Left lung (tissue), 10 donors: Measurements from ENCODE around the gene FBXO17. TPM values are rescaled to one million over a fixed set of nuclear protein-coding genes. Genes with fewer than 3 reads are reported as not detected.

ENCODE experiments used
- ATAC-seq: fragments of 200-7000 bp; cut with Tn5 transposase; one replicate; pipeline ENCODE4 v1.9.1; 2020; ENCODE audit warnings: moderate library complexity
- DNase-seq, 4 donors: peaks; one replicate each; pipeline ENCODE4 v3.0.0-alpha.2; 2013 to 2020
- H3K27ac ChIP-seq, 2 donors: fragments of 200-600 bp; sonication (generic) in 1 of 2; one replicate each; pipeline versions ENCODE4 v1.5.0 to v1.8.0; 2020 to 2021
- H3K27me3 ChIP-seq, 2 donors: fragments of 200-600 bp; sonication (generic) in 1 of 2; one replicate each; pipeline versions ENCODE4 v1.5.0 to v1.8.0; 2020 to 2021
- H3K36me3 ChIP-seq, 2 donors: fragments of 200-600 bp; sonication (generic) in 1 of 2; one replicate each; pipeline versions ENCODE4 v1.5.0 to v1.8.0; 2020 to 2021
- H3K4me1 ChIP-seq, 2 donors: fragments of 200-600 bp; one replicate each; pipeline ENCODE4 v1.8.0; 2021
- H3K4me3 ChIP-seq, 2 donors: fragments of 200-600 bp; sonication (generic) in 1 of 2; one replicate each; pipeline versions ENCODE4 v1.5.0 to v1.8.0; 2020 to 2021; ENCODE audit warnings: mild to moderate bottlenecking in 1 of 2
- H3K9me3 ChIP-seq, 2 donors: fragments of 200-600 bp; sonication (generic) in 1 of 2; one replicate each; pipeline versions ENCODE4 v1.5.0 to v1.8.0; 2020 to 2021
- intact Hi-C, 2 donors: fragments of 100-400 bp; cut with DNase I; formaldehyde crosslinking; loops; one replicate each; pipeline versions ENCODE4 v1.11.2 to v1.14.2; 2022
- polyA plus RNA-seq, 6 donors: library from polyadenylated mRNA; unstranded; fragments of 120-200 nt; gene quantifications; one replicate each; pipeline ENCODE4 v1.2.1, GENCODE V29; 2013; ENCODE audit not compliant: insufficient read length in 6 of 6
- total RNA-seq, 2 donors: library from RNA; stranded (reverse); fragmentation: NEBNext Ultra II Directional; extraction: Animal tissue kit (Norgen Biotek cat#: 25700); gene quantifications; one replicate each; pipeline ENCODE4 v1.2.1, GENCODE V29; 2021
- TF ChIP-seq, protein P1 (sequence below), 2 donors: fragments of 200-600 bp; sonication (generic) in 1 of 2; IDR thresholded peaks; one replicate each; pipeline versions ENCODE4 v1.5.0 to v1.8.0; 2021; ENCODE audit warnings: antibody characterized with exemption in 2 of 2
- donor health status: DM: no; HTN: yes; CAD: no.
- donor health status: DM: no; HTN: no; CAD: no.

Gene FBXO17
- total and polyA plus RNA-seq, 8 donors, result 7.1 to 50.3 (median 42.4) TPM

DNA sequence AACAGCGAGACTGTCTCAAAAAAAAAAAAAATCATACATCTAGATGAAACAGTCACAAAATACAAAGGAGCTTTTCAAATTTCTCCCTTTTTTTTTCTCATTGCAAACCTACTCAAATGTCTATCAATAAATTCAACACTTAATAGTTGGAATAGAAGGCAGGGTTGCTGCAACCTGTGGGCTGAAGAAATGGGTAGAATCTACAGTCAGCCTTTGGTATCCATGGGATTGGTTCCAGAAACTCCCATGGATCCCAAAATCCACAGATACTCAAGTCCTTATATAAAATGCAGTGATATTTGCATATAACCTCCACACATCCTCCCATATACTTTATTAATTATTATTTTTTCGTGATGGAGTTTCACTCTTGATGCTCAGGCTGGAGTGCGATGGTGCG, 42.1 kb upstream of the FBXO17 start:
- intact Hi-C loops, result no loop called here
- Histone ChIP-seq H3K4me3 (no peak overlapping the region), H3K36me3 (no peaks in the 10 kb centered on the region), H3K9me3 (no peaks in the 10 kb centered on the region), H3K27me3 (no peaks in the 10 kb centered on the region), H3K4me1 (no peaks in the 10 kb centered on the region), H3K27ac (no peak overlapping the region)
- no peak for ATAC-seq
- TF ChIP-seq, protein P1, sequence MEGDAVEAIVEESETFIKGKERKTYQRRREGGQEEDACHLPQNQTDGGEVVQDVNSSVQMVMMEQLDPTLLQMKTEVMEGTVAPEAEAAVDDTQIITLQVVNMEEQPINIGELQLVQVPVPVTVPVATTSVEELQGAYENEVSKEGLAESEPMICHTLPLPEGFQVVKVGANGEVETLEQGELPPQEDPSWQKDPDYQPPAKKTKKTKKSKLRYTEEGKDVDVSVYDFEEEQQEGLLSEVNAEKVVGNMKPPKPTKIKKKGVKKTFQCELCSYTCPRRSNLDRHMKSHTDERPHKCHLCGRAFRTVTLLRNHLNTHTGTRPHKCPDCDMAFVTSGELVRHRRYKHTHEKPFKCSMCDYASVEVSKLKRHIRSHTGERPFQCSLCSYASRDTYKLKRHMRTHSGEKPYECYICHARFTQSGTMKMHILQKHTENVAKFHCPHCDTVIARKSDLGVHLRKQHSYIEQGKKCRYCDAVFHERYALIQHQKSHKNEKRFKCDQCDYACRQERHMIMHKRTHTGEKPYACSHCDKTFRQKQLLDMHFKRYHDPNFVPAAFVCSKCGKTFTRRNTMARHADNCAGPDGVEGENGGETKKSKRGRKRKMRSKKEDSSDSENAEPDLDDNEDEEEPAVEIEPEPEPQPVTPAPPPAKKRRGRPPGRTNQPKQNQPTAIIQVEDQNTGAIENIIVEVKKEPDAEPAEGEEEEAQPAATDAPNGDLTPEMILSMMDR (IDR thresholded peaks at IDR 0.05), result no peak
- DNase-seq, result no peak

DNA sequence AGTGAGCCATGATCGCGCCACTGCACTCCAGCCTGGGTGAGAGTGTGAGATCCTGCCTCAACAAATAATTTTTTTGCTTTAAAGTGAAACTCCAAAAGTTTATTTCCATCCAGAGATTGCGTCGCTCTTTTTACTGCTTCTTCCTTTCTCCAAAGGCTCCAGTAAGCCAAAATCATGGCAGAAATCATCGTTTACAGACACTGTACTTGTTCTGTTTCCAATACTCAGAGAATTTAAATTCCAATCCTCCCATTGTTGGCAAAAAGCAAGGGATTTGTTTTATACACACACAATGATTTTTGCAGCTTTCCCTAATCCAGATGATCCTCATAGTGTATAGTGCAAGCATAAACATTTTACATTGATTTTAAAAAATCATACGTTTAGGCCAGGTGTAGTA, 41.5 kb upstream of the FBXO17 start:
- intact Hi-C loops, result no loop called here
- ATAC-seq, result no peak

DNA sequence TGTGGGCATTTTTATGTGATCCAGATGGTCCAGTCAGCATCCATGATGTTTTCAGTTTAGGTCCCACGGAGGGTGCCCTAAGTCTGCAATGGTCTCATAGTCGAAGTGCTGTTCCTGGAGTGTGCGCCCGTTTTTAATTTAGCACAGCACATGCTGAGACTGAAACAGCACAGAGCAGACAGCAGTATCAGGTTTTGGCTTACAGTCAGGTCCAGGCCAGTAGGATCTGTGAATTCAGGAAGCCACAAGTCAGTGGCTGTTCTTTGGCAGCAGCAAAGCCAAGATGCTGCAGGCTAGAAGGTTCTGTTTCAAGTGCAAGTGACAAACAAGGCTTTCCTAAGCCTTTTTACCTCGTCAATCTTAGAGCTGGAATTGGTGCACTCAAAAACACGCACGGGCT, 38.5 kb upstream of the FBXO17 start:
- ATAC-seq (no peak), DNase-seq (no peak)
- H3K9me3 ChIP-seq, result no peaks in the 10 kb centered on the region
- no peaks in the 10 kb centered on the region for H3K36me3 ChIP-seq
- H3K4me1 ChIP-seq, result no peaks in the 10 kb centered on the region
- no peaks in the 10 kb centered on the region for H3K27me3 ChIP-seq
- TF ChIP-seq, protein P1 (IDR thresholded peaks at IDR 0.05), result no peak
- intact Hi-C loops, result no loop called here
- H3K4me3 ChIP-seq, result no peak overlapping the region
- H3K27ac ChIP-seq, result no peak overlapping the region

More for the DNA sequence above, 41.5 kb upstream of the FBXO17 start:
- DNase-seq, result no peak
- H3K9me3 ChIP-seq, result no peaks in the 10 kb centered on the region
- H3K27ac ChIP-seq, result no peak overlapping the region
- no peaks in the 10 kb centered on the region for H3K4me1 ChIP-seq
- TF ChIP-seq, protein P1 (IDR thresholded peaks at IDR 0.05), result no peak
- no peak overlapping the region for H3K4me3 ChIP-seq
- no peaks in the 10 kb centered on the region for H3K27me3 ChIP-seq
- H3K36me3 ChIP-seq, result no peaks in the 10 kb centered on the region

DNA sequence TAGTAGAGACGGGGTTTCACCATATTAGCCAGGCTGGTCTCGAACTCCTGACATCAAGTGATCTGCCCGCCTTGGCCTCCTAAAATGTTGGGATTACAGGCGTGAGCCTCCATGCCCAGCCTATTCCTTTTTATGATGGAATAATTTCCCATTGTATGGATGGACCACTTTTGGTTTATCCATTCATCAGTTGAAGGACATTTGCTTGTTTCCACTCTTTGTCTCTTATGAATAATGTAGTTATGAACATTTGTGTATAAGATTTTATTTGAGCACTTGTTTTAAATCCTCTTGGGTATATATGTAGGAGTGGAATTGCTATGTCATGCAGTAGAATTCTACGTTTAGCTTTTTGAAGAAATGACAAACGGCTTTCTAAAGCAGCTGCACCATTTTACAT, 33.5 kb upstream of the FBXO17 start:
- no peaks in the 10 kb centered on the region for H3K9me3 ChIP-seq
- intact Hi-C loops, result no loop called here
- H3K4me3 ChIP-seq, result no peak overlapping the region
- DNase-seq (no peak), ATAC-seq (no peak)
- H3K36me3 ChIP-seq, result no peaks in the 10 kb centered on the region
- H3K27ac ChIP-seq, result no peak overlapping the region
- H3K27me3 ChIP-seq, result no peaks in the 10 kb centered on the region
- TF ChIP-seq, protein P1 (IDR thresholded peaks at IDR 0.05), result no peak
- no peaks in the 10 kb centered on the region for H3K4me1 ChIP-seq

DNA sequence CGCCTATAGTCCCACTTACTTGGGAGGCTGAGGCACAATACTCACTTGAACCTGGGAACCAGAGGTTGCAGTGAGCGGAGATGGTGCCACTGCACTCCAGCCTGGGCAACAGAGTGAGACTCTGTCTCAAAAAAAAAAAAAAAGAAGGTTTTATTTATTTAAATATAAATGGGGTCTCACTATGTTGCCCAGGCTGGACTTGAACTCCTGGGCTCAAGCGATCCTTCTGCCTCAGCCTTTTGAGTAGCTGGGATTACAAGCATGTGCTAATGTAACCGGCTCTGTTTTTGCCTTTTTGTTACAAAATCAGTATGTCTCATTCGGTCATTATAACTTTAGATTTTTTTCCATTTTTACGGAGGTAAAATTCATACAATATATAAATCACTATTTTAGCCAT, 32.6 kb upstream of the FBXO17 start:
- TF ChIP-seq, protein P1 (IDR thresholded peaks at IDR 0.05), result no peak
- H3K27me3 ChIP-seq, result no peaks in the 10 kb centered on the region
- H3K9me3 ChIP-seq, result no peaks in the 10 kb centered on the region
- H3K4me1 ChIP-seq, result no peaks in the 10 kb centered on the region
- ATAC-seq (no peak), DNase-seq (no peak)
- intact Hi-C loops, result no loop called here
- H3K36me3 ChIP-seq, result no peaks in the 10 kb centered on the region
- no peak overlapping the region for H3K27ac ChIP-seq
- H3K4me3 ChIP-seq, result no peak overlapping the region
